B cell (primary cell): ENCODE data around the gene FAM53B. TPM values are rescaled to one million over a fixed set of nuclear protein-coding genes. Genes with fewer than 3 reads are reported as not detected.

Experiments
- ATAC-seq: fragments of 200-7000 bp; cut with Tn5 transposase; one replicate; pipeline ENCODE4 v1.10.0; 2021; ENCODE audit warnings: low read depth, mild to moderate bottlenecking, moderate number of reproducible peaks, moderate library complexity
- CTCF ChIA-PET: fragments of 350-600 bp; sonication (Branson Sonifier 250); formaldehyde crosslinking; loops from one replicate; lab custom pipeline; 2021; ENCODE audit warnings: antibody characterized with exemption, inconsistent platforms; lab: Charles Lee
- POLR2A ChIA-PET: fragments of 350-600 bp; sonication (Branson Sonifier 250); formaldehyde crosslinking; loops from one replicate; lab custom pipeline; 2021; ENCODE audit warnings: antibody characterized with exemption; lab: Charles Lee
- DNase-seq: peaks from one replicate; pipeline ENCODE4 v3.0.0; 2013
- H2AFZ ChIP-seq: 2 replicates; pipeline ENCODE4 v1.6.1; 2012; ENCODE audit warnings: mild to moderate bottlenecking, low read depth, low read length; ENCODE audit not compliant: insufficient read depth, poor library complexity, severe bottlenecking
- H3K27ac ChIP-seq, 2 donors: 1 replicate in 1 of 2; 2 replicates in 1 of 2; pipeline ENCODE4 v1.5.1; 2012 to 2013; ENCODE audit warnings: low read length in 2 of 2, mild to moderate bottlenecking in 2 of 2, moderate library complexity in 1 of 2
- H3K27me3 ChIP-seq, 4 experiments: fragments of 200-600 bp in 1 of 4; sonication (generic) in 1 of 4; replicated peaks in 1 of 4; 1 replicate in 2 of 4; 2 replicates in 2 of 4; pipeline versions ENCODE4 v1.6.1 to v1.7.0; 2013 to 2016; ENCODE audit warnings: low read length in 3 of 4, mild to moderate bottlenecking in 2 of 4, mixed read lengths in 1 of 4, moderate library complexity in 1 of 4; ENCODE audit not compliant: insufficient read depth in 4 of 4, control insufficient read depth in 3 of 4; ENCODE audit errors: control extremely low read depth in 1 of 4
- H3K36me3 ChIP-seq, 2 experiments: replicated peaks in 1 of 2; 1 replicate in 1 of 2; 2 replicates in 1 of 2; pipeline versions ENCODE4 v1.6.1 to v1.7.1; 2013; ENCODE audit warnings: low read length in 1 of 2; ENCODE audit not compliant: insufficient read depth in 2 of 2, control insufficient read depth in 1 of 2; ENCODE audit errors: control extremely low read depth in 1 of 2, extremely low read depth in 1 of 2
- H3K4me1 ChIP-seq, 2 donors: fragments of 200-600 bp in 1 of 2; sonication (generic) in 1 of 2; 1 replicate in 1 of 2; 2 replicates in 1 of 2; pipeline versions ENCODE4 v1.5.1 to v1.6.1; 2013 to 2017; ENCODE audit warnings: low read length in 2 of 2; ENCODE audit not compliant: control insufficient read depth in 2 of 2, insufficient read depth in 2 of 2
- H3K4me2 ChIP-seq: replicated peaks from 2 replicates; pipeline ENCODE3; 2012; ENCODE audit warnings: mild to moderate bottlenecking, low read depth, low read length; ENCODE audit not compliant: poor library complexity, severe bottlenecking
- H3K4me3 ChIP-seq, 5 experiments: fragments of 200-600 bp in 1 of 5; sonication (generic) in 1 of 5; 1 replicate in 3 of 5; 2 replicates in 2 of 5; pipeline versions ENCODE4 v1.5.1 to v1.7.0; 2011 to 2016; ENCODE audit warnings: low read length in 4 of 5, mild to moderate bottlenecking in 4 of 5, low read depth in 2 of 5, control low read depth in 1 of 5, moderate library complexity in 1 of 5; ENCODE audit not compliant: insufficient read depth in 1 of 5; ENCODE audit errors: control extremely low read depth in 1 of 5, extremely low read depth in 1 of 5
- H3K79me2 ChIP-seq: fragments of 200-600 bp; sonication (generic); one replicate; pipeline ENCODE4 v1.6.0; 2016; ENCODE audit warnings: low read length; ENCODE audit not compliant: control insufficient read depth, insufficient read depth
- H3K9ac ChIP-seq: fragments of 200-600 bp; sonication (generic); 2 replicates; pipeline ENCODE4 v1.6.1; 2017; ENCODE audit warnings: mild to moderate bottlenecking, low read length, moderate library complexity
- H3K9me3 ChIP-seq, 3 donors: one replicate each; pipeline versions ENCODE4 v1.6.1 to v1.7.1; 2013; ENCODE audit warnings: low read length in 2 of 3; ENCODE audit not compliant: control insufficient read depth in 2 of 3, insufficient read depth in 1 of 3; ENCODE audit errors: control extremely low read depth in 1 of 3
- H4K20me1 ChIP-seq: 2 replicates; pipeline ENCODE4 v1.6.0; 2012; ENCODE audit warnings: mild to moderate bottlenecking, low read length; ENCODE audit not compliant: insufficient read depth, control insufficient read depth, poor library complexity, severe bottlenecking
- H3K27ac Mint-ChIP-seq: one replicate; pipeline ENCODE4 v1.8.0; 2021; ENCODE audit warnings: mixed read lengths
- H3K27me3 Mint-ChIP-seq: one replicate; pipeline ENCODE4 v1.8.0; 2021; ENCODE audit warnings: mixed read lengths
- H3K4me1 Mint-ChIP-seq: one replicate; pipeline ENCODE4 v1.8.0; 2021; ENCODE audit warnings: mixed read lengths
- H3K4me3 Mint-ChIP-seq: one replicate; pipeline ENCODE4 v1.8.0; 2021; ENCODE audit warnings: mixed read lengths
- H3K9me3 Mint-ChIP-seq: one replicate; pipeline ENCODE4 v1.8.0; 2022; ENCODE audit warnings: mixed read lengths; ENCODE audit not compliant: insufficient read depth
- EZH2 ChIP-seq: IDR thresholded peaks from 2 replicates; pipeline ENCODE4 v1.6.1; 2012; ENCODE audit warnings: borderline replicate concordance, low read depth, mild to moderate bottlenecking, moderate library complexity, low read length; ENCODE audit not compliant: insufficient read depth, poor library complexity, severe bottlenecking
- WGBS: methylation state at CpG from one replicate; pipeline ENCODE4 v1.1.5; 2013; ENCODE audit warnings: missing lambda C conversion rate; ENCODE audit not compliant: insufficient coverage; 5-methylcytosine and 5-hydroxymethylcytosine counted together
- intact Hi-C: fragments of 100-400 bp; cut with micrococcal nuclease; formaldehyde crosslinking; loops from one replicate; pipeline ENCODE4 v1.10.0; 2022
- polyA plus RNA-seq: library from polyadenylated mRNA; depleted of rRNA; stranded (reverse); fragments of >200 nt; gene quantifications from 2 replicates; pipeline ENCODE4 v1.2.3, GENCODE V29; 2012
- total RNA-seq, 2 donors: library from RNA; stranded (reverse); fragments of 120-200 nt in 1 of 2; gene quantifications; 1 replicate in 1 of 2; 2 replicates in 1 of 2; pipeline versions ENCODE4 v1.2.3 to v1.2.4, GENCODE V29; 2013 to 2022
- TF ChIP-seq, protein P1 (sequence below): fragments of 200-600 bp; IDR thresholded peaks from one replicate; pipeline ENCODE4 v1.8.0; 2022; ENCODE audit warnings: antibody characterized with exemption, mild to moderate bottlenecking

FAM53B gene
- total and polyA plus RNA-seq, 2 donors (not counting 1 experiment from before 2014, with no cell fraction given), result 51.2 to 186 TPM

DNA sequence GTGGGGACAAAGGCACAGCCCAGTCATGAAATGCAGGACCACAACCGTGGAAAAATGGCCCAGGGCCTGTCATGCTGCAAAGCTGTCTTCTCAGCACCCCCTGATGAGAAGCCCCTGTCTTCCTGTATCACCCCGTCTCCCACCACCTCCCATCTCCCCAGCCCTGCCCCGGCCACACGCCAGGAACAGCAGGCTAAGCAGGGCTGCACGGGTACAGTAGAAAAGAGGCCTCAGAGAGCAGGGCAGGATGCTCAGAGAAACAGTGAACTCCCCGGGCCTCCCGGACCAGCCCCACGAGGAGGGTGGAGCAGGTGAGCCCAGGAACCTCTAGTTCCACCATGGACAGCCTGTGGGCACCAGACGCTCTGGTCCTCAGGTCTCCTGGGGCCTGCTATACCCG, 77.7 kb downstream of the FAM53B start:
- H3K27me3 ChIP-seq, result no peaks in the 10 kb centered on the region
- Mint-ChIP-seq H3K9me3 (no peaks in the 10 kb centered on the region), H3K4me3 (no peak overlapping the region), H3K27ac (no peak overlapping the region), H3K27me3 (no peaks in the 10 kb centered on the region), H3K4me1 (peaks cover 57% of the 10 kb centered on the region)
- no peaks in the 10 kb centered on the region for H3K9me3 ChIP-seq
- peaks cover 98% of the 10 kb centered on the region for H4K20me1 ChIP-seq
- H3K27ac ChIP-seq, result peak overlapping the region in 1 of 2 donors; percentile 28
- 94% methylated on average over 10 of the region's 10 CpGs for WGBS
- CTCF ChIA-PET, result interaction anchor here (1.1 to 1.8 kb wide), 3 partner anchors 15 to 74 kb away, joined by 3 to 5 read pairs (median 3); no protein-coding TSS in a partner anchor
- no peak for ATAC-seq
- no peak for DNase-seq
- intact Hi-C loops, result no loop called here
- H3K36me3 ChIP-seq, result peaks cover 0 to 93% of the 10 kb centered on the region in 2 experiments
- peaks cover 100% of the 10 kb centered on the region for H3K79me2 ChIP-seq
- POLR2A ChIA-PET, result no interaction called here
- H2AFZ ChIP-seq, result no peak overlapping the region
- H3K4me1 ChIP-seq, result peaks cover 13 to 41% of the 10 kb centered on the region in 2 donors
- no peak overlapping the region for H3K4me3 ChIP-seq
- no peak overlapping the region for H3K9ac ChIP-seq
- no peak overlapping the region for H3K4me2 ChIP-seq
- TF ChIP-seq EZH2, result no peak
- TF ChIP-seq, protein P1, sequence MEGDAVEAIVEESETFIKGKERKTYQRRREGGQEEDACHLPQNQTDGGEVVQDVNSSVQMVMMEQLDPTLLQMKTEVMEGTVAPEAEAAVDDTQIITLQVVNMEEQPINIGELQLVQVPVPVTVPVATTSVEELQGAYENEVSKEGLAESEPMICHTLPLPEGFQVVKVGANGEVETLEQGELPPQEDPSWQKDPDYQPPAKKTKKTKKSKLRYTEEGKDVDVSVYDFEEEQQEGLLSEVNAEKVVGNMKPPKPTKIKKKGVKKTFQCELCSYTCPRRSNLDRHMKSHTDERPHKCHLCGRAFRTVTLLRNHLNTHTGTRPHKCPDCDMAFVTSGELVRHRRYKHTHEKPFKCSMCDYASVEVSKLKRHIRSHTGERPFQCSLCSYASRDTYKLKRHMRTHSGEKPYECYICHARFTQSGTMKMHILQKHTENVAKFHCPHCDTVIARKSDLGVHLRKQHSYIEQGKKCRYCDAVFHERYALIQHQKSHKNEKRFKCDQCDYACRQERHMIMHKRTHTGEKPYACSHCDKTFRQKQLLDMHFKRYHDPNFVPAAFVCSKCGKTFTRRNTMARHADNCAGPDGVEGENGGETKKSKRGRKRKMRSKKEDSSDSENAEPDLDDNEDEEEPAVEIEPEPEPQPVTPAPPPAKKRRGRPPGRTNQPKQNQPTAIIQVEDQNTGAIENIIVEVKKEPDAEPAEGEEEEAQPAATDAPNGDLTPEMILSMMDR, result no peak

- no peaks in the 10 kb centered on the region for H3K9me3 ChIP-seq
- POLR2A ChIA-PET, result no interaction called here
- DNase-seq, result no peak
- H3K36me3 ChIP-seq, result peaks cover 0 to 93% of the 10 kb centered on the region in 2 experiments
- Mint-ChIP-seq H3K4me3 (no peak overlapping the region), H3K27ac (peak overlapping the region; percentile 26), H3K4me1 (peaks cover 56% of the 10 kb centered on the region), H3K27me3 (no peaks in the 10 kb centered on the region), H3K9me3 (no peaks in the 10 kb centered on the region)
- peak overlapping the region in 1 of 2 donors; percentile 28 for H3K27ac ChIP-seq
- peaks cover 100% of the 10 kb centered on the region for H3K79me2 ChIP-seq
- no peaks in the 10 kb centered on the region for H3K27me3 ChIP-seq
- 100% methylated on average over 3 of the region's 3 CpGs for WGBS
- H2AFZ ChIP-seq, result no peak overlapping the region
- CTCF ChIA-PET, result interaction anchor here (1.1 to 1.8 kb wide), 3 partner anchors 15 to 74 kb away, joined by 3 to 5 read pairs (median 3); no protein-coding TSS in a partner anchor
- H4K20me1 ChIP-seq, result peaks cover 98% of the 10 kb centered on the region
- H3K4me2 ChIP-seq, result no peak overlapping the region
- ATAC-seq, result no peak
- H3K4me1 ChIP-seq, result peaks cover 13 to 41% of the 10 kb centered on the region in 2 donors
- no peak overlapping the region for H3K9ac ChIP-seq
- TF ChIP-seq EZH2, result no peak
- TF ChIP-seq, protein P1, result no peak
- H3K4me3 ChIP-seq, result no peak overlapping the region
- intact Hi-C loops, result no loop called here
Observed at GRCh38 chr10:124665980-124666379, 78.2 kb downstream of the FAM53B start.
